Panc1 (cell line): ENCODE results near the gene SCAMP4. TPM values are rescaled to one million over a fixed set of nuclear protein-coding genes. Genes with fewer than 3 reads are reported as not detected.

Experiments
- ATAC-seq: fragments of 200-7000 bp; cut with Tn5 transposase; 2 replicates; pipeline ENCODE4 v1.9.1; 2020; ENCODE audit warnings: mild to moderate bottlenecking, moderate library complexity
- BruUV-seq: library from RNA; stranded (reverse); fragments of 400-500 nt; replicated peaks from 2 replicates; lab custom pipeline; 2021; lab: Mats Ljungman, UMichigan
- CTCF ChIA-PET: fragments of 300-600 bp; sonication (Branson Sonifier 250); formaldehyde crosslinking; loops from one replicate; lab custom pipeline; 2022; ENCODE audit warnings: antibody characterized with exemption; lab: Charles Lee
- POLR2A ChIA-PET: fragments of 300-600 bp; sonication (Branson Sonifier 250); formaldehyde crosslinking; loops from one replicate; lab custom pipeline; 2022; ENCODE audit warnings: antibody characterized with exemption; lab: Charles Lee
- DNase-seq: peaks from one replicate; pipeline ENCODE4 v3.0.0-alpha.2; 2010; ENCODE audit warnings: low read depth, low spot score
- H3K27ac ChIP-seq: 2 replicates; pipeline ENCODE4 v1.5.1; 2011; ENCODE audit warnings: mild to moderate bottlenecking, low read length, inconsistent platforms
- H3K27me3 ChIP-seq: fragments of 200-500 bp; sonication (Bioruptor generic); 2 replicates; pipeline ENCODE4 v1.6.0; 2014; ENCODE audit warnings: low read length, inconsistent platforms; ENCODE audit not compliant: control insufficient read depth, insufficient read depth
- H3K36me3 ChIP-seq: fragments of 200-500 bp; sonication (Bioruptor generic); 2 replicates; pipeline ENCODE4 v1.5.1; 2014; ENCODE audit warnings: inconsistent platforms, mild to moderate bottlenecking, low read length, moderate library complexity; ENCODE audit not compliant: control insufficient read depth, insufficient read depth
- H3K4me1 ChIP-seq: 2 replicates; pipeline ENCODE4 v1.5.1; 2011; ENCODE audit warnings: inconsistent platforms, mild to moderate bottlenecking, low read length, moderate library complexity; ENCODE audit not compliant: control insufficient read depth, insufficient read depth
- H3K4me3 ChIP-seq, 2 experiments: 2 replicates each; pipeline ENCODE4 v1.5.1; 2011 to 2012; ENCODE audit warnings: low read depth in 2 of 2, low read length in 2 of 2, mild to moderate bottlenecking in 2 of 2, inconsistent platforms in 1 of 2, moderate library complexity in 1 of 2
- H3K9me3 ChIP-seq: fragments of 200-500 bp; sonication (Bioruptor generic); 2 replicates; pipeline ENCODE4 v1.5.1; 2014; ENCODE audit warnings: low read depth, mild to moderate bottlenecking, inconsistent platforms, low read length, moderate library complexity; ENCODE audit not compliant: control insufficient read depth, insufficient read depth
- CTCF ChIP-seq: fragments of 450-650 bp; IDR thresholded peaks from 2 replicates; pipeline ENCODE4 v1.5.1; 2017; ENCODE audit warnings: mild to moderate bottlenecking
- POLR2AphosphoS5 ChIP-seq: IDR thresholded peaks from 2 replicates; pipeline ENCODE4 v1.6.1; 2012; ENCODE audit warnings: mild to moderate bottlenecking, low read depth, low read length, moderate library complexity
- REST ChIP-seq, 2 experiments: IDR thresholded peaks; 2 replicates each; pipeline ENCODE4 v1.6.1; 2011 to 2012; ENCODE audit warnings: low read depth in 2 of 2, control low read depth in 1 of 2, low read length in 1 of 2, mild to moderate bottlenecking in 1 of 2, moderate library complexity in 1 of 2; ENCODE audit not compliant: insufficient read depth in 1 of 2
- SIN3A ChIP-seq: IDR thresholded peaks from 2 replicates; pipeline ENCODE4 v1.6.1; 2012; ENCODE audit warnings: low read depth, mild to moderate bottlenecking, low read length, moderate library complexity, borderline replicate concordance; ENCODE audit not compliant: insufficient read depth
- TCF7L2 ChIP-seq: IDR thresholded peaks from 2 replicates; pipeline ENCODE4 v1.6.1; 2011; ENCODE audit warnings: mild to moderate bottlenecking, low read depth, low read length, inconsistent platforms
- in situ Hi-C: cut with HindIII; loops from 2 replicates; pipeline ENCODE4 v1.10.0; 2016; ENCODE audit warnings: low sequenced_read_pairs, low pct_unique_long_range_greater_than_20kb
- intact Hi-C: fragments of 100-400 bp; cut with micrococcal nuclease; formaldehyde crosslinking; loops from one replicate; pipeline ENCODE4 v1.10.0; 2022; ENCODE audit not compliant: unreplicated experiment
- total RNA-seq: library from RNA; stranded (reverse); gene quantifications from one replicate; pipeline ENCODE4 v1.2.1, GENCODE V29; 2021; ENCODE audit not compliant: unreplicated experiment

The SCAMP4 gene
- total RNA-seq, 1 experiment from 2014 or later: 98.4 TPM

- no peaks in the 10 kb centered on the region for H3K9me3 ChIP-seq
- CTCF ChIA-PET: no interaction called here
- no peak overlapping the region for H3K4me3 ChIP-seq
- no TSS peak for BruUV-seq
- no peak for TF ChIP-seq SIN3A
- no peak for TF ChIP-seq REST (IDR thresholded peaks at IDR 0.05; ENCODE audit: insufficient read depth in 1 of 2, low read depth in 2 of 2, low read length in 1 of 2)
- TF ChIP-seq TCF7L2: no peak
- no peak for TF ChIP-seq POLR2AphosphoS5
- TF ChIP-seq CTCF: no peak
- intact Hi-C loops: no loop called here
- DNase-seq (no peak), ATAC-seq (no peak)
- H3K27ac ChIP-seq: no peak overlapping the region
- POLR2A ChIA-PET: no interaction called here
- H3K4me1 ChIP-seq: no peaks in the 10 kb centered on the region
- no peaks in the 10 kb centered on the region for H3K27me3 ChIP-seq
- in situ Hi-C loops: no loop called here
- H3K36me3 ChIP-seq: no peaks in the 10 kb centered on the region; the same call in 1 of the 2 replicates
Measured at GRCh38 chr19:1924320-1924961, 19.2 kb downstream of the SCAMP4 start.

- POLR2A ChIA-PET: no interaction called here
- Histone ChIP-seq H3K4me1 (no peaks in the 10 kb centered on the region; the same call in 1 of the 2 replicates), H3K27me3 (no peaks in the 10 kb centered on the region), H3K4me3 (no peak overlapping the region), H3K36me3 (no peaks in the 10 kb centered on the region), H3K9me3 (no peaks in the 10 kb centered on the region), H3K27ac (no peak overlapping the region)
- TF ChIP-seq SIN3A: no peak
- TF ChIP-seq POLR2AphosphoS5: no peak
- TF ChIP-seq TCF7L2: no peak
- TF ChIP-seq CTCF: no peak
- TF ChIP-seq REST (IDR thresholded peaks at IDR 0.05; ENCODE audit: insufficient read depth in 1 of 2, low read depth in 2 of 2, low read length in 1 of 2): no peak
- intact Hi-C loops: no loop called here
- ATAC-seq: no peak
- in situ Hi-C loops: no loop called here
- BruUV-seq: TSS peak; percentile 94
- DNase-seq: no peak
- CTCF ChIA-PET: no interaction called here
Measured at GRCh38 chr19:1925544-1925943, 20.3 kb downstream of the SCAMP4 start.
